Fibroblast of lung (primary cell): ENCODE measurements around the gene TWF1. TPM values are rescaled to one million over a fixed set of nuclear protein-coding genes. Genes with fewer than 3 reads are reported as not detected.
"Not testable (repeated sequence)": the region's sequence is repeated elsewhere in the genome, so short reads cannot be mapped to it uniquely, and the experiment has no call there.

Experiments
- DNase-seq, 2 donors: peaks; one replicate each; pipeline versions ENCODE4 v3.0.0 to v3.0.0-alpha.2; 2010; ENCODE audit warnings: low read depth in 2 of 2
- H2AFZ ChIP-seq: 2 replicates; pipeline ENCODE4 v1.5.1; 2012; ENCODE audit warnings: low read length, control low read depth, inconsistent platforms
- H3K27ac ChIP-seq: 2 replicates; pipeline ENCODE4 v1.5.1; 2011; ENCODE audit warnings: low read length, control low read depth; ENCODE audit not compliant: insufficient read depth
- H3K27me3 ChIP-seq: 2 replicates; pipeline ENCODE4 v1.5.1; 2011; ENCODE audit warnings: mild to moderate bottlenecking, low read length; ENCODE audit not compliant: control insufficient read depth, insufficient read depth
- H3K36me3 ChIP-seq: 2 replicates; pipeline ENCODE4 v1.5.1; 2011; ENCODE audit warnings: low read length; ENCODE audit not compliant: control insufficient read depth, insufficient read depth
- H3K4me1 ChIP-seq: 2 replicates; pipeline ENCODE4 v1.5.1; 2011; ENCODE audit warnings: low read length; ENCODE audit not compliant: control insufficient read depth, insufficient read depth; ENCODE audit errors: extremely low read depth
- H3K4me2 ChIP-seq: 2 replicates; pipeline ENCODE4 v1.5.1; 2011; ENCODE audit warnings: low read length, control low read depth; ENCODE audit not compliant: insufficient read depth; ENCODE audit errors: extremely low read depth
- H3K4me3 ChIP-seq, 4 experiments: fragments of 200-600 bp in 1 of 4; sonication (generic) in 1 of 4; replicated peaks in 1 of 4; 2 replicates each; pipeline ENCODE4 v1.5.1; 2011 to 2016; ENCODE audit warnings: low read length in 4 of 4, low read depth in 3 of 4, mild to moderate bottlenecking in 3 of 4, control low read depth in 2 of 4, inconsistent platforms in 1 of 4, mixed read lengths in 1 of 4; ENCODE audit not compliant: insufficient read depth in 1 of 4; ENCODE audit errors: control extremely low read depth in 1 of 4
- H3K79me2 ChIP-seq: 2 replicates; pipeline ENCODE4 v1.5.1; 2012; ENCODE audit warnings: mild to moderate bottlenecking, low read length, inconsistent platforms; ENCODE audit not compliant: control insufficient read depth, insufficient read depth
- H3K9ac ChIP-seq: 2 replicates; pipeline ENCODE4 v1.5.1; 2011; ENCODE audit warnings: mild to moderate bottlenecking, low read length, control low read depth; ENCODE audit not compliant: insufficient read depth
- H3K9me3 ChIP-seq: 2 replicates; pipeline ENCODE4 v1.5.1; 2012; ENCODE audit warnings: low read depth, low read length; ENCODE audit not compliant: control insufficient read depth, insufficient read depth
- H4K20me1 ChIP-seq: 2 replicates; pipeline ENCODE4 v1.5.1; 2011; ENCODE audit warnings: low read length; ENCODE audit not compliant: control insufficient read depth, insufficient read depth; ENCODE audit errors: extremely low read depth
- CTCF ChIP-seq, 2 donors: IDR thresholded peaks in 1 of 2; conservative IDR thresholded peaks in 1 of 2; 1 replicate in 1 of 2; 2 replicates in 1 of 2; pipeline ENCODE4 v1.5.1; 2011 to 2012; ENCODE audit warnings: low read length in 2 of 2, control low read depth in 1 of 2, inconsistent platforms in 1 of 2, low read depth in 1 of 2, mild to moderate bottlenecking in 1 of 2
- EZH2 ChIP-seq: IDR thresholded peaks from 2 replicates; pipeline ENCODE4 v1.5.1; 2012; ENCODE audit warnings: low read length, control low read depth, mild to moderate bottlenecking; ENCODE audit errors: missing control alignments
- polyA plus RNA-seq, 2 donors: library from polyadenylated mRNA; depleted of rRNA in 1 of 2; stranded (reverse) in 1 of 2; unstranded in 1 of 2; fragments of >200 nt; gene quantifications; 2 replicates each; pipeline ENCODE4 v1.2.1, GENCODE V29; 2011 to 2012; ENCODE audit warnings: missing spikeins in 1 of 2
- total RNA-seq: library from RNA; depleted of rRNA; stranded (reverse); fragments of >200 nt; gene quantifications from 2 replicates; pipeline ENCODE4 v1.2.1, GENCODE V29; 2014

Gene TWF1
- total and polyA plus RNA-seq, 2 donors (not counting 1 experiment from before 2014, with no cell fraction given): 117 to 140 TPM

DNA sequence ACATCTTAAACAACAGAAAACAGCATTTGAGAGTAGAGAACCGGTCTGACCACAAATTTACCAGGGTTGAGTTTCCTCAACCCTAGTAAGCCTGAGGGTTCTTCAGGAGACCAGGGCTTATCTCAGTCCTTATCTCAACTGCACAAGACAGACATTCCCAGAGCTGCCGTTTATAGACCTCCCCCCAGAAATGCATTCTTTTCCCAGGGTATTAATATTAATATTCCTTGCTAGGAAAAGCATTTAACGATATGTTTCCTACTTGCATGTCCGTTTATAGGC, 42.0 kb upstream of the TWF1 start:
- no peak for DNase-seq

GRCh38 chr12:43847425-43848225, 41.5 kb upstream of the TWF1 start:
- H3K79me2 ChIP-seq, H3K9me3 ChIP-seq, H3K4me2 ChIP-seq, H3K4me1 ChIP-seq, H3K9ac ChIP-seq, H3K36me3 ChIP-seq, H3K4me3 ChIP-seq, H2AFZ ChIP-seq, H4K20me1 ChIP-seq, H3K27ac ChIP-seq, H3K27me3 ChIP-seq: not testable (repeated sequence)
- peak; percentile 27 to 81 for DNase-seq

More for the DNA sequence above, 42.0 kb upstream of the TWF1 start:
- H3K9ac ChIP-seq: no peak overlapping the region
- no peaks in the 10 kb centered on the region for H3K4me1 ChIP-seq
- H3K27ac ChIP-seq: no peak overlapping the region
- no peak overlapping the region for H3K4me3 ChIP-seq
- H3K27me3 ChIP-seq: no peaks in the 10 kb centered on the region
- no peaks in the 10 kb centered on the region for H4K20me1 ChIP-seq
- H3K4me2 ChIP-seq: no peak overlapping the region
- H3K9me3 ChIP-seq: no peaks in the 10 kb centered on the region
- H2AFZ ChIP-seq: no peak overlapping the region
- no peaks in the 10 kb centered on the region for H3K36me3 ChIP-seq
- TF ChIP-seq EZH2 (no peak), CTCF (conservative IDR thresholded peaks at IDR 0.05 in 1 of 2, IDR thresholded peaks at IDR 0.05 in 1 of 2; ENCODE audit: low read depth in 1 of 2, low read length in 2 of 2) (no peak)
- H3K79me2 ChIP-seq: no peaks in the 10 kb centered on the region

- no peak overlapping the region for H3K27ac ChIP-seq
- no peaks in the 10 kb centered on the region for H3K36me3 ChIP-seq
- no peaks in the 10 kb centered on the region for H3K9me3 ChIP-seq
- no peaks in the 10 kb centered on the region for H3K27me3 ChIP-seq
- no peak for DNase-seq
- no peaks in the 10 kb centered on the region for H4K20me1 ChIP-seq
- H3K4me1 ChIP-seq: no peaks in the 10 kb centered on the region
- no peak overlapping the region for H3K4me2 ChIP-seq
- H2AFZ ChIP-seq: no peak overlapping the region
- no peak overlapping the region for H3K4me3 ChIP-seq
- H3K9ac ChIP-seq: no peak overlapping the region
- H3K79me2 ChIP-seq: no peaks in the 10 kb centered on the region
- TF ChIP-seq CTCF (conservative IDR thresholded peaks at IDR 0.05 in 1 of 2, IDR thresholded peaks at IDR 0.05 in 1 of 2; ENCODE audit: low read depth in 1 of 2, low read length in 2 of 2) (no peak), EZH2 (no peak)
Observed at GRCh38 chr12:43842259-43842658, 36.1 kb upstream of the TWF1 start.
